Stimulated activated CD8-positive, alpha-beta memory T cell treated with anti-CD3 and anti-CD28 coated beads, Interleukin-4, amount 100 ng/mL, for 1 hour (primary cell): ENCODE data around the gene ERCC8.

Experiments used
- DNase-seq, 2 donors: peaks; one replicate each; pipeline ENCODE4 v3.0.0-alpha.2; 2020; ENCODE audit warnings: low read depth in 2 of 2, low spot score in 1 of 2

The ERCC8 gene

DNA sequence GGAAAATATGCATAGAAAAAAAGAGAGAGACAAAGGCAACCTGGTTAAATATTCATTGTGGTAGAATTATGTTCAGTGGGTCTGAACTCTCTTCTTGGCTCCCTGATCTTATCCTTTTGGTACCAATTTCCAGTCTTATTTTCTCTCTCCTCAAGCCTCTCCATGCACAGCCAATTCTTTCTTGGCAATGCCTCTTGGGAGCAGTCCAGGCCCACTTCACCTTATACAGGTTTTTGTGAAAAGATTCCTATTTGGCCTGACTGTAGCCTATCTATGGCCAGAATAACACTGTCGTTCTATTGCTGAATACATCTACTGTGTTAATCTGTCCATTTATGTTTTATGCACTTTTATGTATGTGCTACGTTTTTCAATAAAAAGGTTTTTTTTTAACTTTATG, 103.5 kb downstream of the ERCC8 start:
- DNase-seq, result no peak

DNA sequence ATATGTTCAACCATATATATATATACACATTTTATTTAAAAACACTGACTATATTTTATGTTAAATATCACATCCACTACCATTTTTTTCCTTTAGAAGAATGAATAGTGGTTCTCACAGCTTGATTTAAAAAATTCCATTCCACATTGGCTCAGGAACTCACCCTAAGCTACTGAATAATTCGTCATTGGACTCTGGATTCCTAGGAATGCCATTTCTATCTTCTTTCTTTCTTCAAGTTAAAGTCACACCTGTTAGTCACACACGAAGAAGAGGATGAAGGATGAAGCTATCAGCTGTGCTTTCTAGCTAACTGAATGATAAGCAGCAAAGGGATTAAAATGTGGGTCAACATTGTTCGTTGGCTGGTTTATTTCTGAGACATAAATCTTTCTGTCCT, 108.7 kb downstream of the ERCC8 start:
- no peak for DNase-seq

DNA sequence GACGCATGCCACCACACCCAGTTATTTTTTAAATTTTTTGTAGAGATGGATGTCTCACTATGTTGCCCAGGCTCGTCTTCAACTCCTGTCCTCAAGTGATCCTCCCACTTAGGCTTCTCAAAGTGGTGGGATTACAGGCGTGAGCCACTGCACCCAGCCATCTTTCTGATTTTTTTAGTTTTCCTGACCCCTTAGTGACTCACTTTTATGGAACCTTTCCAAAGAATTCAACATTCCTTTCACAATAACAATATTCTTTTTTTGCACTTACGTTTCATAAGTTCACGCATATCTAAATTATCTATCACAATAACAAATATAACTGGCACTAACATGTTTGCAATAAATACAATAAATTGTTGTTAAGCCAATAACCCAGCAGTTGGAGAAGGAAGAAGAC, 109.3 kb downstream of the ERCC8 start:
- no peak for DNase-seq

DNA sequence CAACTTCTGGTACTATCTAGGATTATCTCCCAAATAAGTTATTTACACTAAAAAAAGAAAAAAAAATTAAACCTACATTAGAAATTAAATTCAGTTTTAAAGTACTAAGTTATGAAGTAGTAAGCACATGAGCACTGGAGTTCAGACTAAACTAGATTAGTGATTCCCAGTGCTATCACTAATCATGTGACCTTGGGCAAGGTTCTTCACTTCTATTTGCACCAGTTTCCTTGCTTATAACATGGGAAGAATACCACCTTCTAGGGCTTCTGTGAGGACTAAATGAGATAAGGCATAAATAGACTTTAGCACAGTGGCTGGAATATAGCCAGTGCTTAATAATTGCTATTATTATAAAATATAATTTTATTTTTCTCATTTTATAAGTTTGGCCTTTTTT, 111.3 kb downstream of the ERCC8 start:
- DNase-seq, result no peak

DNA sequence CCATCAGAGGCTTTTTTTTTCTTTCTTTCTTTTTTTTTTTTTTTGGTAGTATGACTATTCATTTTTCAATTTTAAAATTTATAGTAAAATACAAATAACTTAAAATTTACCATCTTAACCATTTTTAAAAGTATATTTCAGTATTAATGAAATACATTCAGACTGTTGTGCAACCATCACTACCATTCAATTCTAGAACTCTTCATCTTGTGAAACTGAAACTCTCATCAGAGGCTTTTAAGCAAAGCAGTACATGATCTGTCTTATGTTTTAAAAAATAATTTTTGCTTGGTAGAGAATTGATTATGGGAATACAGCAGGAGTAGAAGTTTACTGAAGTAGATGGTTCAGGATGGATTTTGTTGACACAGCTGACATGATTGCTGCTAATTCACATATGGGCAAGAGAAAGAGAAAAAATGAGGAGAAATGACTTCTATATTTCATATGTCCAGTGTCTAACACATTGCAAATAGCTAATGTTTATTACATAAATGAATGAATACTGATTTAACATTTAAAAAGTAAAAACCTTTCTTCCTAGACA, 114.2 kb downstream of the ERCC8 start:
- DNase-seq, result no peak

DNA sequence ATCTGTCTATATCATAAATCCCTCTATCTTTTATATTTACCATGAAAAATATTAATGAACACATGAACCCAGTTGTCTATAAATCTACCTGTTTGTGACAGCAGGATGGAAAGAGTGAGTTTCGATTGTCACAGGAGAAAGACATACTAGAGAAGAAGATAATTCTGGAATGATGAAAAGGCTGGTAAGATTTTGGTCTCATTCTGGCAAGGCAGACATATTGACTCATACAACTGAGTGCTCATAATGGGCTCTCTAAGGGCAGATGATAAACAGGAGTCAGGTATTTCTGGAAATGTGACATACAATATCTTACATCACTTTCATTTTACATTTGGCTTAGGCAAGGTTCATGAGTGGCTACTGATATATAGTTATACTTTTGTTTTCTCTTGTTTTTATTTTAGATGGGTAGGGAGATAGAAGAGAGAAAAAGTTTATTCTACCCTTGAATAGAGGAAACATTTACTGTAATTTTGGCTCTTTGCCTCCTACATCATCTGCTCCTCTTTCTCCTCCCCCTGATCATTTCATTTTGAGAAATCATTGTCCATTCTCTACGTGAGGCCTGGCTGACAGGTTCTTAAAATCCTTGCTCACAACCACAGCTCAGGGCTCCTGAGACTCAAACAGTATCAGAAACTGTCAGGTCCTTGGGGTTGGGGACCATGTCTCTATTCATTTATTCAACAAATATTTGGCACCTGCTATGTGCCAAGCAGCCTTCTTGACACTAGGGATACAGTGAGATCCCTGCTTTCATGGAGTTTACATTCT, 115.2 kb downstream of the ERCC8 start:
- DNase-seq, result no peak

DNA sequence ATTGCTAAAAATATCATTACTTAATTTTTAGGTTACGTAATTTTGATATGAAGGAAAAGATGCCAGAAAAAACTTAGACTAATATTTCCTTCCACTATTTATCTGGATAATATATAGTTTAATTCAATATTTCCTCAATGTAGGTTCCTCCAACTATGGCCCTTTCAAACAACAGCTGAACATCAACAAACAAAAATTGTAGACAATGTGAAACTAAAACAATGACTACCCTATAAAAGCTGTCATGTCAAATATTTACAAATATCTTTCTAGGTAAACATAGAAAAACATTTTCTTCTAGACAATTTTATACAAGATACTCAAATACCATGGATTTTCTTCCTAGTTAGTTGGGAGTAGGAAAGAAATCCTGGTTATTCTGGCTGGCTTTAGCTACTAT, 117.7 kb downstream of the ERCC8 start:
- no peak for DNase-seq

DNA sequence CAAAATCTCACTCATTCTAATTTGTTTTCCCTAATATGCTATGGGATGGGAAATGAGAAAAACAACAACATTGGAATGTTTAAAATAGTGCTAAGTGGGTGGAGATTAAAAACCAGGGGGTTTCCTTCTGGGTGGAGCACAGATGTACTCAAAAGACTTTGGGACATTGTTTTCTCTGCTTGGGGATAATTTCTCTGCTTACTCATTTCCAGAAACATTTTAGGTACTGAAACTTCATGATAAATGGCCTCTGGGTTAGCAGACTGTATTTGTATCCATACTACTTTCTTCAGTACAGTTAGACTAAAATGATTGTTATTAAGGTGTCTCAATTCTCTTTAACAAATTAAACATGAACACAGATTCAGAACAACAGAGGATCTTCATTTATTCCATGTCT, 118.2 kb downstream of the ERCC8 start:
- no peak for DNase-seq
